GM21786 (cell line): ENCODE data around the gene COA7.
"Not testable (repeated sequence)": the region's sequence is repeated elsewhere in the genome, so short reads cannot be mapped to it uniquely, and the experiment has no call there.

Source experiments
- ATAC-seq: cut with Tn5 transposase; IDR thresholded peaks from one replicate; pipeline ENCODE4 v1.9.1; 2021; ENCODE audit not compliant: unreplicated experiment

Gene COA7

DNA sequence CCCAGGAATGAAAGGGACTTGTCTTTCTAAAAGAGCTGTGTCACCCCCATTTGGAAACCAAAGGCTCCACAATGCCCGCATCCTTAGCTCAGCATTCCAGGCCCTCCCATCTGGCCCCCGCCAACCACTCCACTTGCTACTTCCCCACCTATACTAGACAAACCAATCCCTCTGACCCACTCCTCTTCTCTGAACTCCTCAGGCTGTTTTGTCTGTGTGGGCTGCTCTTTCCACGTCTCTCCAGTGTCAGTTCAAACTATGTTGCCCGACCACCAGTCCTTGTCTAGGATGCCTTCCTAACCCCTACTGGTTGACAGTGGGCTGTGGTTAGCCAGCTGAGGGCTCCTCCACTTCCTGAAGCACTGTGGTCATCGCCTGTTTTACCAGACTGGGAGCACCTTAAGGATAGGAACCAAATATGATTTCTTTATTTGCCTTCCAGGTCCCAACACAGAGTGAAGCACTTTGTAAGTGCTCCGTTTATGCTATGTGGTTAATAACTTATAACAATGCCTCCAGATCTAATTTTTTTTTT is 8.1 kb upstream of the COA7 start:
- no peak for ATAC-seq

DNA sequence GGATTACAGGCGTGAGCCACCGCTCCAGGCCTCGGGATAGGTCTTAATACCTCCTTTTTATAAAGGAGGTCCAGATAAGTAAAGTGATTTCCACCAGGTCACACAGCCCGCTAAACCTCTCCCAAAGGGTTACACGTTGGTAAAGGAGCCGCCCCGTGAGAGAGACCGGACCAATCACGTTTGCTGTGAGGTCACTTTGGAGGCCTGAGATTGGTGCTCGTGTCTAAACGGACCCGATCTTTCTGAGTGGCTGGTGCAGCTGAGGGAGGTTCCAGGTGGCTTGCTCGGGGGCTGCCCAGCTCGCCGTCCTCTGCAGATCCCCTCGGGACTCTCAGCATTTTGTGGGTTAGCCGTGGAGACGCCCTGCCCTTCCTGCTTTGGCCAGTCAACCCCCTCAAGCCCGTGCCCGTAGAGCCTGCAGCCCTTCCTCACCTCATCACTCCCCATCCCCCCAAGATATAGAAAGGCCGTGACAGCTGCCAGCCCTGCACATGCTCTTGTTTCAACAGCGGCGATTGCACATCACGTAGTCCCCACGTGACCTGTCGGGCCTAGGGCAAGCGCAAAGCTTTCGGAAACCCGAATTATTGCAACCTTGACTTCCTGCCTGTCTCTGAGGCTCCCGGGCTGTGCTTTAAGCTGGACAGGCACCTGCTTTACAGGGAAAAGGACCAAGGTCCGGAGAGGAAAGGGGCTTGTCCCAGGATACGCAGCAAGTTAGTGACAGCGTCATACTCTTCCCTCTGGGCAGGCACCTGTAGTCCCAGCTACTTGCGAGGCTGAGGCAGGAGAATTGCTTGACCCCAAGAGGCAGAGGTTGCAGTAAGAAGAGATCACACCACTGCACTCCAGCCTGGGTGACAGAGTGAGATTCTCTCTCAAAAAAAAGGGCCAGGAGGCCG is 5.0 kb upstream of the COA7 start:
- peak; percentile 86 for ATAC-seq

DNA sequence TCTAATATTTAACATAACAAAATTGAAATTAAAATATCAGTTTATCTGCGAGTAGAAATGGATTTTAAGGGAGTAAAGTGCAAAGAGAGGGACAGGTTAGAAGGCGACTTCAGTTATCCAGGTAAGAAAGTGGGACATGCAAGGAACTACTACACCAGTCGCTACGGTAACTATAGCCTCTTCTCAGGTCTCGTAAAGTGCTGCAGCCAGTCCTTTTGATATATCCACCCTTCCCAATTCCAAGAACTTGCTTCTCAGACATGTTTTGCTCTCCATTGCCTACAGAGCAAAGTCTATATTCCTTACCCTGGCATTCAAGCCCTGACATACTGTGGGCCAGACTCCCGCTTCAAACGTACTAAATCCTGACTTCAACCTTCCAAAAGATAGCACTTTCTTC is 2.5 kb downstream of the COA7 start:
- no peak for ATAC-seq

DNA sequence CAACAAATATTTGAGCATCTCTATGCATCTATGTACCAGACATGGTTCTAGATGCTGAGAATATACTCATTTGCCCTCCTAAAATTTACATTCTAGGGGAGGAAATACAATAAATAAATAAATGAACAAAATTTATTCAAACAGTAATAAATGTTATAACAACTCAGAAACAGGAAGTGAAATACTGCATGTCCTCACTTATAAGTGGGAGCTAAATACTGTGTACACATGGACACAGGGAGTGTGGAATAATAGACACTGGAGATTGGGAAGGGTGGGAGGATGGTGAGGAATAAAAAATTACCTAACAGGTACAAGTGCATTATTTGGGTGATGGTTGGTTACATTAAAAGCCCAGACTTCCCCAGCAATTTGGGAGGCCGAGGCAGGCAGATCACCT is 4.3 kb downstream of the COA7 start:
- no peak for ATAC-seq

DNA sequence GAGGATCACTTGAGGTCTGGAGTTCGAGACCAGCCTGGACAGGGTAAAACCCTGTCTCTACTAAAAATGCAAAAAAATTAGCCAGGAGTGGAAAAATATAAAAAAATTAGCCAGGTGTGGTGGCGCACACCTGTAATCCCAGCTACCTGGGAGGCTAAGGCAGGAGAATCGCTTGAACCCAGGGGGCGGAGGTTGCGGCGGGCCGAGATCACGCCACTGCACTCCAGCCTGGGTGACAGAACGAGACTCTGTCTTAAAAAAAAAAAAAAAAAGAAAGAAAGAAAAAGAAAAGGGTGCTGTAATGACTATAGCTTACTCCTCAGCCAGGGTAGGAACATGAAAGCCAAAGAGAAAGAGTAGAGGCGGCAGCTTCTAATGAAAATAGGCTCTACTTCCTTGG is 4.8 kb downstream of the COA7 start:
- not testable (repeated sequence) for ATAC-seq

DNA sequence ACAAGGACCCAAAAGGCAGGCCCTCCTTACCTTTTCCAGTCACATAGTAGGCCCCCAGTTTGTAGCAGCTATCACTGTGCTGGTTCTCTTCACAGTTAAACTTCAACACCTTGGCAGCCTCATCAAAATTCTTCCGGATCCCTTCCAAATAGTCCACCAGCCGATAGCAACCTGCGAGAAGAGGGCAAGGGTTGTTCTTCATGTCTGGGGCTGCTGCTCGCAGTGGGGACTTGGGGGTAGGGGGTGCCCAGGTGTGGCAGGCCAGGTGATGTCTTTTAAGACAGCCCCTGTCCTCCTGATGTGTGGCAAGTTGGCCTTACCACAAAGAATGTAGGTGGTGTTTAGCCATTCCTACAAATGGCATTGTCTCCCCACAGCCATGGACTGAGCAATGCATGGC is 5.5 kb downstream of the COA7 start:
- ATAC-seq: no peak

DNA sequence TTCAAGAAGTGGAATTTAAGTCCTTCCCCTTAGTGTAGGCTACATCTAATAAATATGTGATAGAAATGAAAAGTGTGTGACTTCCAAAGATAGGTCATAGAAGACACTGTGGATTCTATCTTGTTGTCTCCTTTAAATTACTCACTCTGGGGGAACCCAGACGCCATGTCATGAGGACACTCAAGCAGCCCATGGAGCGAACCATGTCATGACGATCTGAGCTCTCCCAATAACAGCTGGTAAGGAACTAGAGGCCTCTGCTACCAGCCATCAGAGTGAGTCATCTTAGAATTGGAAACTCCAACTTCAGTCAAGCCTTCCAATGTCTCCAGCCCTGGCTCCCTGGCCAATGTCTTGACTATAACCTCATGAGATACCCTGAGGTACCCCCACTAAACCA is 6.3 kb downstream of the COA7 start:
- ATAC-seq: no peak

DNA sequence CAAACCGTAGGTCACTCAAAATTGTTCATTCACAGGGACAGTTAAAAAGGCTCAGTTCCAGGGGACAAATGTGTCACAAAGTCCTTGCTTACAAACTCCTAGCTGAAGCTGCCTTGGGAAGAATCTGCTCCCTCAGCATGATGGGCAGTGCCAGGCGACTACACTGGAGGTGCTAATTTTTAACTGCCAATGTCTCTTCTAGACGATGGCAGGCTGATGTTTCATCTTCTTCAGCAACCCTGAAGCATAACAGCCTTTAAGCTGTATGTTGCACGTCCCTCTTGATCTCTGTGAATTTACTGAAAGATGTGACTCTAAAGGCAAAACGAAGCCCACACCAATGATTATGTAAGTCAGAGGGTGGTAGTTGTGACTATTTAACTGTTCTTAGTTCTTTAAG is 11.3 kb downstream of the COA7 start:
- ATAC-seq: no peak

DNA sequence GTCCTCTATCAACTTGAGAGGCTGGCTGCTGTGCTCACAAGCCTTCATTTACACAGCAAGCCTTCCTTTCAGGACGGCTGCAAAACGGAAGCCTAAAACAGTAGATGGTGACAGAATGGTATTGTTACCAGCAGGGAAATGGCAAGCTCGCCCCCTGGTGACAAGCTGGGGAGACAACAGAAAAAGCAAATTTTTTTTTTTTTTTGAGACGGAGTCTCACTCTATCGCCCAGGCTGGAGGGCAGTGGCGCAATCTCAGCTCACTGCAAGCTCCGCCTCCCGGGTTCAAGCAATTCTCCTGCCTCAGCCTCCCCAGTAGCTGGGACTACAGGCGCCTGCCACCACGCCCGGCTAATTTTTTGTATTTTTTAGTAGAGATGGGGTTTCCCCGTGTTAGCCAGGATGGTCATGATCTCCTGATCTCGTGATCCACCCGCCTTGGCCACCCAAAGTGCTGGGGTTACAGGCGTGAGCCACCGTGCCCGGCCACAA is 11.8 kb downstream of the COA7 start:
- peak; percentile 66 for ATAC-seq

DNA sequence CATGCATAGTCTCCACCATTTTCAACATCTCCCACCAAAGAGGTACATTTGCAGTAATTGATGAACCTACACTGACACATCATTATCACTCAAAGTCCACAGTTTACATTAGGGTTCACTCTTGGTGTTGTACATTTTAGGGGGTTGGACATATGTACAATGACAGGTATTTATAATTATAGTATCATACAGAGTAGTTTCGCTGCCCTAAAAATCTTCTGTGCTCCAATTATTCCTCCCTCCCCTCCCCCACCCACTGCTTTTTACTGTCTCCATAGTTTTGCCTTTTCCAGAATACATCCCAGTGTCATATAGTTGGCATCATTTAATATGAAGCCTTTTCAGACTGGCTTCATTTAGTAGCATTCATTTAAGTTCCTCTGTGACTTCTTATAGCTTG is 13.6 kb downstream of the COA7 start:
- no peak for ATAC-seq

DNA sequence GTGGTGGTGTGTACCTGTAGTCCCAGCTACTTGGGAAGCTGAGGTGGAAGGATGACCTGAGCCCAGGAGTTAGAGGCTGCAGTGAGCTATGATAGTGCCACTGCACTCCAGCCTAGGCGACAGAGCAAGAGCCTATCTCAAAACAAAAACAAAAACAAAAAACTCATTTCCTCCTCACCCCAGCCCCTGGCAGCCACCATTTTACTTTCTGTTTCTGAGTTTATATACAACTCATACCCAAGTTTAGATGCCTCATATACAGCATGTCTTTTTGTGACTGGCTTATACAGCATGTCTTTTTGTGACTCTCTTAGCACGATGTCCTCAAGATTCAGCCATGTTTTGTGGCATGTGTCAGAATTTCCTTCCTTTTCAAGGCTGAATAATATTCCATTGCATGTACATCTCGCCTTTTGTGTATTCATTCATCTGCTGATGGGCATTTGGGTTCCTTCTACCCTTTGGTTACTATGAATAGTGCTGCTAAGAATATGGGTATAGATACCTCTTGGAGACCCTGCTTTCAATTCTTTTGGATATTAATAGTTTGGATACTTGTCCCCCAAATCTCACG is 14.7 kb downstream of the COA7 start:
- no peak for ATAC-seq

DNA sequence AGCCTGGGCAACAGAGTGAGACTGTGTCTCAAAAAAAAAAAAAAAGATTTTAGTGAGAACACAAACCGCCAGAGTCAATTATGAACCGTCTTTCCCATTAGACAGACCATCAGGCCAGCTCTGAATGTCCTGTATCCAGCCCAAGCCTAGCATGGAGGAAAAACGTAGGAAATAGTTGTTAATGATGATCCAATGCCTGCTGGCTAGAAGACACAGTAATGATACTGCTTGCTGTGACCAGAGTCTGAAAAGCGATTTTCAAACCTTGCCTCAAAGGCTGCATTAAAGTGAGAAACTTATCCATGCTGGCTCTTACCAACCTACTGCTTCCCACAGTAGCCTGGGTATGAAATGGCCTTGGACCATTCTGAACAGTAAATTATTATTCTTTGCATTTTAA is 17.0 kb downstream of the COA7 start:
- ATAC-seq: no peak

DNA sequence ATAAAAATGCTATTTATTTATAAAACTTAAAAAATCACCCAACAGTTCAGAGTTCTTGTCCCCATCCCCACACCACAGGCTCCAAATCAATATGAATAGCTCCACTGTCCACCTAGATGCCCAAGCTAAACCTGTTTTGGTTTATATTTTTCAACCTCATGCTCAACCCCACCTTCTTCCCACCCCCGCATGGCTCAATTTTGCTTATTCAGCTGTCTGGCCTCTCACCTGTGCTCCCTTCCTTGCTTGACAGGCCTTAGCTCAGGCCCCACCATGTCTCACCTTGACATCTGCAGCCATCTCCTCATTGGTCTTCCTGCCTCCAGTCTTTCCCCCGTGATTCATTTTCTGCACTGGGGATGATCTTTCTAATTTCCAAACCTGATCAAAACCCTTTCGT is 17.8 kb downstream of the COA7 start:
- no peak for ATAC-seq

DNA sequence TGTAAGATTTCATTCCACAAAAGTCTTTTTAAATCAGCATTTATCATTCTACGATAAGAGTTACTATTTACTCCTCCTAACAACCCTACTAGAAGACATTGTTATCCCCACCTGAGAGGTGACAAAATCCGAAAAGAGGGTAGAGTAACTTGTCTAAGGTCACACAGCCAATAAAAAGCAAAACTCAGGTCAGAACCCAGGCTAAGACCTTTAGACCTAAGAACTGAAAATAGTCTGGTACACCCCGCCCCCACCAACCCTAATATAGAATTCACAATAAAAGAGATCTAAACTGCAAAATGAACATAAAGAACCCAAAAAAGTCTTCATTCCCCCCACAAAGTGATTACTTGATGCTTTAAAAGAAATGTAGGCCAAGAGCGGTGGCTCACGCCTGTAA is 18.6 kb downstream of the COA7 start:
- no peak for ATAC-seq

DNA sequence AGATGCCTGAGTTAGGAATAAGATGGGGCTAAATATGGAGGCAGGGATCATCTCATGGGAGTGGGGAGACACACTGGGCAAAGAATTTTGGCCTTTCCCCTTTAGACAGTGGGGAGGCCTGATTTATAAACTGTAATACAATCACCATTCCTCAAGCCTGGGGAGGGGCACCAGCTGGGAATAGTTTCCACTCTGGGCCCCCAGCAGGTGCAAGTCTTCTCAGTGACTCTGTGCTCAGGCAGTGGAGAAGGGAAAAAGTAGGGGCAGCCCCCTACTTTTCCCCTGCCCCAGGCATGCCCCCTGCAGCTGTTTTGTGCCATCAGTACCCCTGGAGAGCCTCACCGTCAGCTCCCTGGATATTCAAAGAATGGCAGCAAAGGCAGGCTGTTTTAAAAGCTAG is 19.1 kb downstream of the COA7 start:
- ATAC-seq: no peak

DNA sequence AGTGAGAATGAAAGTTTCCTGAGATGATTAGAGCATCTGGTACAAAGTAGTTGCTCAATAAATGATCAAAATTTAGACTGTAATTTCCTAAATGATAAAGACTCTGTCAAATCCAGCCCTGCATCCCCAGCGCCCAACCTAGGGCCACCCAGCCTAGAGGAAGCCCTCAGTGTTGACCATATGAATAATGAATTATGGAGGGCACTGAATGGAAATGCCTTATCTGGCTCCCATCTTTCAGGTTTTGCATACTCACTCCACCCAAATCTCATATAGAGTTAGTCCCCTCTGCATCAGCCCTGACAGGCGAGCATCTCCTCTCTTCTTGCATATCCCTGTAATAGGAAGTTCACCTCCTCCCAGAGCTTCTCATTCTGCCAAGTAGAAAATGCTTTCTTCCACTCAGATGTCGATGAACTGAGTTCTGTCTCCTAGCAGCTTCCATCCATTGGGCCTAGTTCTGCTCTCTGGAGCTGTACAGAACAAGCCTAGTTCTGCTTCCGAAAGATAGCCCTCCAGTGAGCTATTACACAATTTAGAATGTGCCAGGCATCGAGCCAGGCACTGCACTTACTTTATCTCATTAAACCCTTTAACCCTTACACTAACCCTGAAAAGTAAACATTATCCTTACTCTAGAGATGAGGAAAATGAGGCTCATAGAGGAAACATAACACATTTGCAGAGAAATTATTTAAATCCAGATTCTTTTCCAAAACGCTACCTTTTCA is 20.9 kb downstream of the COA7 start:
- ATAC-seq: no peak

DNA sequence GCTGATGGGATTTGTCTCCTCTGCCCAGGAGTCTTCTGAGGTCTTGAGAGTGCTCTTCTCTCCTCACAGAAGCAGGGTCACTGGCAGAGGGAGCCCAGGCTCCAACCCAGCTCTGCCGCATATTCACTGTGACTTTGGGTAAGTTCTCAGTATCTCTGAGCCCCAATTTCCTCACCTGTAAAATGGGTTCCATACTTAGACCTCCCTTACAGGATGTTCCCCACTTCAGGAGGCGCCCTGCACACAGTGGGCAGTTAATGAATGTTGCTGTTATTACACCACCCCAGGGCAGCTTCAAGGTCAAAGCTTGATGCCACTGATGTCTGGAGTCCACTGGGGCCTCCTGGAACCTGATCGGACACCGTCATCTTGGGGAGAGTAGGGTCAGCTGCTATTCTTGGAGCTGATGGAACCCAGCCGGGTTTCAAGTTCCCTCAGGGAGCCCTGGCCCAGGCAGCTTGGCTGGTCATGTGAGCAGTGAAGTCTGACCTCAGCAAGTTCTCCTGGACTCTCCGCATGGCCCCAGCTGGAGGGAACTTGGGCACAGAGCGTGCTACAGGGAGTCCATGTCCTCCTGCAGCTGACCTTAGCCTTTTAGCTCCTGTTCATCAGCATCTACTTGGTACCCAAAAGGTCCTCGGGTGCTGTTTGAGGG is 21.8 kb downstream of the COA7 start:
- ATAC-seq: no peak

DNA sequence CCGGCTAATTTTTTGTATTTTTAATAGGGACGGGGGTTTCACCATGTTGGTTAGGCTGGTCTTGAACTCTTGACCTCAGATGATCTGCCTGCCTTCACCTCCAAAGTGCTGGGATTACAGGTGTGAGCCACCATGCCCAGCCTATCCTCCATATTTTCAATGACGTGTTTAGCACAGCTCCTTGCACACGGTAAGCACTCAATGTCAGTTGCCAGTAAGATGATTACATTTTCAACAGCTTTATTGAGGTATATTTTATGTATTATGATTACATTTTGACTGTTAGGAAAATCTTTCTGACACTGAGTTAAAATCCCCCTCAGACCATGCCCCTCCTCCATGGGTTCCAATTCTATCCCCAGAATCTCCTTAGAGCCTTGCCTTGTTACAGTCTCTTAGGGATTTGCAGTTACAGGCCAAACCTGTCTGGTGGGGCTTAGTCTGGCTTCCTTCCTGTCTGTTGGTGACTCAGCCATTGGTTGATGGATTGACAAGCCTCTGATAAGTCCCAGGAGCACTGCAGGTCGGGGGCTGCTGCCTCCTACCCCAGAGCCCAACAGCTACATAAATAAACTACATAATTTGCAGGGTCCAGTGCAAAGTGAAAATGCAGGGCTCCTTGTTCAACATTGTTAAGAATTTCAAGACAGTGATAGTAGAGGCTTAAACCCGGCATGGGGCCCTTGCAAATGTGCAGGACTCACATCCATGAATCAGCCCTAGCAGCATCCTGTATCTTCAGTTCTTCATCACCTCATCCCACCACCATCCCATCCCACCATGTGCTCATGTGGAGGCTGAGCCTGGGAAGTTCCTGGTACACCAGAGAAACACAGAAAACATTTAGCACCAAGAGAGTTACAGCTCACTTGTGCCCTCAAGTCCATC is 23.4 kb downstream of the COA7 start:
- no peak for ATAC-seq

DNA sequence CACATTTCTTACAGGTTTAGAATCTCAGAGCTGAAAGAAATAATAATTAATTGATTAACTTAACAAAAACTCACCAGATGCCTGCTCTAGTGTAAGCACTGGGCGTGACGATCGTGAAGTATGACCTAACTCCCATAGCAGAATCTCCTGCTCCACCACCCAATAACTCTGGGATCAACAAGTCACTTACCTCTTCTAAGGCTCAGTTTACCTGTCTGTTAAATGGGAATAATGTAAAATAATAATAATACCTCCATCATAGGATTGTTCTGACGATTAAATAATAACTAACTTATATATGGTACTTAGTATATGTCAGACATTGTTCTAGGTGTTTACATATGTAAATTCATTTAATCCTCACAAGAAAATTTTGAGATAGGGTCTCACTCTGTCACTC is 24.6 kb downstream of the COA7 start:
- no peak for ATAC-seq

DNA sequence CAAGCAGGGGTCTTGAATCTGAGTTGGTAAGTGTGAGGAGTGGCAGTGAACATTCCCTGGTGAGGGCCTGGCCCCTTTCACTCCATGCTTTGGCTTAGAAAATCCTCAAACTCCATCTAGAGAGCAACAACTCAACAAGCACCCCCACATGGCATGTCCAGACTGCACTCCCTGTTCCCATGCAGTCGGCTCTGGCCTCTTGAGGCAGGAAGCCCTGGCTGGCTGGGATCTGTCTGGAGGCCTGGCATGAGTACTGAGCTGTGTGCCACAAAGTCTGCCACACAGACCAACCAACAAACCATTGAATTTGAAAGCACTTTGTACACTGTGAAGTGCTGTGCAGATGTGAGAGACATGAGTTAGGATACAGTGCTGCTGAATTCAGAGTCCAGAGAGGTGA is 25.2 kb downstream of the COA7 start:
- ATAC-seq: no peak
